Type B pancreatic cell (in vitro differentiated cells): Measurements from ENCODE around the gene RAP1GAP2. TPM values are rescaled to one million over a fixed set of nuclear protein-coding genes. Genes with fewer than 3 reads are reported as not detected.

Experiments used
- DNase-seq: peaks from one replicate; pipeline ENCODE4 v3.0.0; 2021; ENCODE audit warnings: mixed read lengths; ENCODE audit not compliant: unreplicated experiment; ENCODE audit errors: extremely low spot score
- H3K27ac Mint-ChIP-seq: 2 replicates; pipeline ENCODE4 v1.8.0; 2021; ENCODE audit warnings: mild to moderate bottlenecking, mixed read lengths
- H3K27me3 Mint-ChIP-seq: 2 replicates; pipeline ENCODE4 v1.8.0; 2021; ENCODE audit warnings: mixed read lengths
- H3K36me3 Mint-ChIP-seq: 2 replicates; pipeline ENCODE4 v1.8.0; 2021; ENCODE audit warnings: mixed read lengths
- H3K4me1 Mint-ChIP-seq: one replicate; pipeline ENCODE4 v1.8.0; 2021; ENCODE audit warnings: mixed read lengths; ENCODE audit not compliant: unreplicated experiment
- H3K4me3 Mint-ChIP-seq: 2 replicates; pipeline ENCODE4 v1.8.0; 2021; ENCODE audit warnings: mild to moderate bottlenecking, mixed read lengths
- H3K9me3 Mint-ChIP-seq: 2 replicates; pipeline ENCODE4 v1.8.0; 2021; ENCODE audit warnings: mixed read lengths
- CTCF ChIP-seq: fragments of 200-600 bp; sonication (generic); conservative IDR thresholded peaks from 2 replicates; pipeline ENCODE4 v1.5.0; 2021; ENCODE audit warnings: antibody characterized with exemption, mild to moderate bottlenecking
- total RNA-seq: library from RNA; stranded (reverse); gene quantifications from 2 replicates; pipeline ENCODE4 v1.2.1, GENCODE V29; 2021; ENCODE audit warnings: low replicate concordance

RAP1GAP2 gene
- total RNA-seq, 1 donor from 2014 or later = 49.7 TPM

DNA sequence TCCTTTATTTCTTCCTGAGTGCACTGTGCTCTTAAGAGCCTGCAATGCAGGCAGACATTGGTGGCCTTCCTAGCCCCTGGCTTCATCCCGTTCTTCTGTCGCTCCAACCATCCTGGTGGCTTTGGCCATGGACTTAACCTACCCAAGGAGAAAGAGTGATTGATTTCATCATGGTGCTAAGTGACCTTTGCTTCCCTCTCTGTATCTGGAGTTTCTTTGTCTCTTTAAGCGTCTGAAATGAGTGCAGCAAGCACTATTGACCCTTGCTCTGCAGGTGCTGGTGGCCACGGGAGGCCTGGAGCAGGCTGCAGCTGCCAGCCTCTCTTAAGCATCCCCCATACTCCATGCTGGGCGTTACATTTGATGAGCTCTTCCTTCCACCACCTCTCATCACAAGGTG, 60.5 kb downstream of the RAP1GAP2 start:
- peak overlapping the region; percentile 81 for H3K4me3 Mint-ChIP-seq
- H3K27me3 Mint-ChIP-seq = peaks cover 38% of the 10 kb centered on the region
- peak overlapping the region; percentile 74 for H3K27ac Mint-ChIP-seq
- peaks cover 5% of the 10 kb centered on the region for H3K4me1 Mint-ChIP-seq
- TF ChIP-seq CTCF = no peak
- H3K9me3 Mint-ChIP-seq = no peaks in the 10 kb centered on the region
- DNase-seq = no peak
- peaks cover 5% of the 10 kb centered on the region for H3K36me3 Mint-ChIP-seq

DNA sequence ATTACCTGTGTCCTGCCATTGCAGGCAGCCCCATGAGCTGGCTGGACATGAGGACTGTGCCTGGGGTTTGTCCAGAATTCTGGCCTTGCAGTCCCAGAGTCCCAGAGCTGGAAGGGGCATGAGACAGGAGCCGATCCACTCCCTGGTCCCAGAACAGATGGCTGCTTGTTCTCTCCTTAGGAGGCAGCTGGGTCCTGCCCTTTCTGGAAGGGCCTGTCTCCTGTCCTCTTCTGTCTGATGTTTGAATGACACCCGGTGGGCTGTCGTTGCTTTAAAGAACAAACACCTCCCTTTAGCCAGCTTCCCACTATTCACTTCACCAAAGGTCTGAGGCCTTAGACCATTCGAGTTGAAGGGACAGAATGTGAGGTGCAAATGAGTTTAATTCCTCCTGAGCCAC, 63.8 kb downstream of the RAP1GAP2 start:
- Mint-ChIP-seq H3K4me1 (peaks cover 4% of the 10 kb centered on the region), H3K36me3 (peaks cover 5% of the 10 kb centered on the region), H3K4me3 (no peak overlapping the region), H3K9me3 (no peaks in the 10 kb centered on the region), H3K27me3 (peaks cover 20% of the 10 kb centered on the region), H3K27ac (no peak overlapping the region)
- no peak for DNase-seq
- TF ChIP-seq CTCF = no peak

DNA sequence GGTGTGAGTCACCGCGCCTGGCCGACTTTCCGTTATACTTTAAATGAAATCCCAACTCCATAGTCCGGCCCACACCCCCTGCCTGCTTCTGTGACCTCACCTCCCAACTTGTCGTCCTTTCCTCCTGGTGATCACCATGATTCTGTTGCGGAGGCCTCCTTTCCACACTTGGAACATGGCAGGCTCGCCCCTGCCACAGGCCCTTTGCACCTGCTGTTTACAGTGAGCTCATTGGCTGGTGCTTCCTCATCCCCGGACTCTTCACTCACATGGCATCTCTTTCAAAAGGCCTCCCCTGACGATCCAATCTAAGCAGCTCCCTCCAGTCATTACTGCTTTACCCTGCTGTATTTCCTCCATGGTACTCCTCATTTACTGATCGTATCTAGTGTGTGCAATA, 64.6 kb downstream of the RAP1GAP2 start:
- no peaks in the 10 kb centered on the region for H3K9me3 Mint-ChIP-seq
- H3K36me3 Mint-ChIP-seq = peaks cover 5% of the 10 kb centered on the region
- no peak for TF ChIP-seq CTCF
- H3K27me3 Mint-ChIP-seq = peaks cover 15% of the 10 kb centered on the region
- H3K4me3 Mint-ChIP-seq = peak overlapping the region; percentile 21
- no peak for DNase-seq
- peaks cover 7% of the 10 kb centered on the region for H3K4me1 Mint-ChIP-seq
- H3K27ac Mint-ChIP-seq = peak overlapping the region; percentile 55

DNA sequence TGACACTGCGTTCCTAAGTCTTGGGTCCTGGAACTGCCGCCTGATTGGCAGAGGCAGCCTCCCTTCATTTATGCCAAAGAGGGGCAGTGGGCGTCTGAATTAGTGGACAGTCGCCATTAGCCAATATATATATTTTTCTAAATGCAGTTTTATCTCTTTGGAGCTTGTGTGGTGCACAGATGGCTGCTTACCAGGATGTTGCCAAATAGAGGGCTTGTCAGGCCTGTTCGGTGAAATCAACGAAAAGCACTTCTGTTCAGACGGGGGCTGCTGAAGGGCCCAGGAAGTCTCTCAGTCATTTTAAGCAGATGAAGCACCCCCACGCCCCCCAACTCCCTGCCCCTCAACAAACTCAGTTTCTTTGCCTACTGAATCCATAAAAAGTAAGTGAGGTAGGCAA, 66.0 kb downstream of the RAP1GAP2 start:
- Mint-ChIP-seq H3K9me3 (no peaks in the 10 kb centered on the region), H3K36me3 (peaks cover 5% of the 10 kb centered on the region), H3K4me3 (no peak overlapping the region), H3K27me3 (peaks cover 2% of the 10 kb centered on the region), H3K27ac (peak overlapping the region; percentile 64), H3K4me1 (peaks cover 8% of the 10 kb centered on the region)
- no peak for TF ChIP-seq CTCF
- no peak for DNase-seq

DNA sequence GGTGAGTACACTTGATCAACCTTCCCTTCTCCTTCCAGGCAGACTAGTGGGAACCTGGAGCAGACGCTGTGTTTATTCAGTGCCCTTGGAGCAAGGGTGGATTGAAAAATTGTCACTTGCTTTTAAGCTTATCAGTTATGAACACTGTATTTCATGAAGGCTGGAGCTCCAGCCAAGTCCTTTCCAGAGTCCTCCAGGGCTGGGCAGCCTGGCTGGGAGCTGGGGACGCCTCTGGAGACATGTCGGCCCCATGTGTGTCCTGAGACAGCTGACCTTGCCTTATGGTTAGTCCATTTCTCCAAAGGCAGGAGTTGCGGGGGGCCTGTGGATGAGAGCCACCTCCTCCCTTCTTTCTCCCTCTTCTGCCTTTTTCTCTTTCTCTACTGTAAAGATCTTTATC, 67.0 kb downstream of the RAP1GAP2 start:
- no peak overlapping the region for H3K4me3 Mint-ChIP-seq
- H3K4me1 Mint-ChIP-seq = peaks cover 14% of the 10 kb centered on the region
- H3K27me3 Mint-ChIP-seq = no peaks in the 10 kb centered on the region
- no peak for DNase-seq
- no peak for TF ChIP-seq CTCF
- H3K36me3 Mint-ChIP-seq = peaks cover 5% of the 10 kb centered on the region
- no peak overlapping the region for H3K27ac Mint-ChIP-seq
- no peaks in the 10 kb centered on the region for H3K9me3 Mint-ChIP-seq

GRCh38 chr17:2865228-2865627, 69.0 kb downstream of the RAP1GAP2 start:
- H3K27ac Mint-ChIP-seq = no peak overlapping the region
- peaks cover 15% of the 10 kb centered on the region for H3K4me1 Mint-ChIP-seq
- H3K9me3 Mint-ChIP-seq = no peaks in the 10 kb centered on the region
- TF ChIP-seq CTCF = no peak
- H3K27me3 Mint-ChIP-seq = no peaks in the 10 kb centered on the region
- H3K36me3 Mint-ChIP-seq = peaks cover 5% of the 10 kb centered on the region
- DNase-seq = no peak
- no peak overlapping the region for H3K4me3 Mint-ChIP-seq
